Non-pigmented ciliary epithelial cell (primary cell): Measurements from ENCODE around the gene CNOT6.

ENCODE experiments used
- DNase-seq: peaks from one replicate; pipeline ENCODE4 v3.0.0-alpha.2; 2010; ENCODE audit warnings: low read depth

The CNOT6 gene

GRCh38 chr5:180622910-180623309 lies 128.7 kb downstream of the CNOT6 start:
- no peak for DNase-seq

DNA sequence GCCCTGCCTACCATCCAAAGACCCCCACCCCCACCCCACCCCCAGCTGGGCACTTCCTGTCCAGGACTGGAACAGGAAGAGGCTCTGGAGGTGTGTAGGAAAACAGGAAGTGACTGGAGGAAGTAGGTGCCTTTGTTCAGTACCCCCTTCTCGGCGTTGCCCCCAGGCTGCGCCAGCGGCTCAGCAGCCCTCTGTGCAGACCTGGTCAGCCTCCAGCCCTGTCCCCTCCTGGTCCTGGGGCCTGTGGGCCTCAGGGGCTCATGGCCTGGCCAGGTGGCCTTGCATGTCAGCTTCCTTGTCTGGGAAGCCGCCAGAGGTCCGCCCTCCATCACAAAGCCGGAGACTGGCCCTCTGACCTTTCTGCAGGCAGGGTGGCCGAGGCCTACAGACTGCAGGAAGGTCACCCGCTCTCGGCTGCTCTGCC lies 129.2 kb downstream of the CNOT6 start:
- DNase-seq: no peak

- DNase-seq: no peak
Measured at GRCh38 chr5:180623844-180624243, 129.7 kb downstream of the CNOT6 start.

- DNase-seq: no peak
Measured at GRCh38 chr5:180624587-180624986, 130.4 kb downstream of the CNOT6 start.

DNA sequence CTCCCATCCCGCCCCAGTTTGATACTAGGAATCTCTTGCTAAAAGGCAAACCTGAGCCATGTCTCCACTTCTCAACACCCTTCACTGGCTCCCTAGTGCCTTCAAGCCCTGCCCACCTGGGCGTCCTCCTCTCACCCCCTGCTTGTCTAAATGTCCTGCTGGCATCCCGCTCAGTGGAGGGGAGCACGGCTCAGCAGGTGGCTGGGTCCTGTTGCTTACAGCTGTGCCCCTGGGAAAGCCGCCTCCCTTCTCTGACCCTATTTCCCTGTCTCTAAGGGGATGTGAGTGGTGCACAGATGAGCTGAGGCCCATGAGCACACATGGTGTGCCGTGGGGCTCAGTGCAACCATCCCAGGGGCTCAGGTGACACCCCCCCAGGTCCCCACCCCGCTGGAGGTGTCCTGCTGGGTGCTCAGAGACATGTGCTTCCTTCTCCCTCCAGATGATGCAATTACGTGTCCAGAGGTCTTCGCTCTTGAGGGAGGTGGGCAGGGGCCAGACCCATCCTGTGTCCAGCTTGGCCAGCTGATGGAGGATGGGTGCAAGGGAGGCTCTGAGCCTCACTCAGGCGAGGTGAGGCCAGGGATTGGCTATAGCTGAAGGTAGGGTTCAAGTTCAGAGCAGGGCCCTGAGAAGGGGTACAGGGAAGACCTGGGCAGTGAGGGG lies 131.1 kb downstream of the CNOT6 start:
- no peak for DNase-seq

- no peak for DNase-seq
Measured at GRCh38 chr5:180625791-180626660, 131.8 kb downstream of the CNOT6 start.

DNA sequence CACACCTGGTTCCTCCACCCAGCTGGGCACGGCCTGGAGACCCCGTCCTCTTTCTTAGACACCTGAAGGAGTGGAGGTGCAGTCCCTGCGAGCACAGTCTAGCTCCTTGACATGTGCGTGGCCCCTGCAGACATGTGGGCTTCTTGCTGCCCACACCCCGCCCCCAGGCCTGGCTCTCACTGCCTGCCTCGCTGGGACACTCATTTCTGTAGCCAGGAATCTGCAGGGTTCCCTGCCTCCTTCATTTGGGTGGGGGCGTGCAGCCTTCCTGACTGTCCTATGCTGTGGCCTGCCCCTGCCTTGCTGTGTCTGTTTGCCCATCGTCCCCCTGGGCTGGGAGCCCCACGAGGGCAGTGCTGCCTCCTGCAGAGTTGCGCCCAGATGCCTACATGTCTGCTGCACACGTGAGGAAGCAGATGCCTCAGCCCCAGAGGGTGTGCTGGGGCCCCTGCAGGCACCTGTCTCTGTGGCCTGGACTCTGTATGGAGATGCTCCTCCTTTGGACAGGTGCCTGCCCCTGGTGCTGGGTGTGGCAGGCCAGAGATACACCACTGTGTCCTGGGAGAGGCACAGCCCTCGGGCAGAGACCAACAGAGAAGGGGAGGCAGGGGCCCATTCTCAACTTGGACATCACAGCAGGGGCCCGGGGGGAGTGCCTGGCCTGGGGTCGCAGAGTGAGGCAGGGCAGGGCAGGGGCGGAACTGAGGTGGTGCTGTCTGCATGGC lies 132.6 kb downstream of the CNOT6 start:
- no peak for DNase-seq

DNA sequence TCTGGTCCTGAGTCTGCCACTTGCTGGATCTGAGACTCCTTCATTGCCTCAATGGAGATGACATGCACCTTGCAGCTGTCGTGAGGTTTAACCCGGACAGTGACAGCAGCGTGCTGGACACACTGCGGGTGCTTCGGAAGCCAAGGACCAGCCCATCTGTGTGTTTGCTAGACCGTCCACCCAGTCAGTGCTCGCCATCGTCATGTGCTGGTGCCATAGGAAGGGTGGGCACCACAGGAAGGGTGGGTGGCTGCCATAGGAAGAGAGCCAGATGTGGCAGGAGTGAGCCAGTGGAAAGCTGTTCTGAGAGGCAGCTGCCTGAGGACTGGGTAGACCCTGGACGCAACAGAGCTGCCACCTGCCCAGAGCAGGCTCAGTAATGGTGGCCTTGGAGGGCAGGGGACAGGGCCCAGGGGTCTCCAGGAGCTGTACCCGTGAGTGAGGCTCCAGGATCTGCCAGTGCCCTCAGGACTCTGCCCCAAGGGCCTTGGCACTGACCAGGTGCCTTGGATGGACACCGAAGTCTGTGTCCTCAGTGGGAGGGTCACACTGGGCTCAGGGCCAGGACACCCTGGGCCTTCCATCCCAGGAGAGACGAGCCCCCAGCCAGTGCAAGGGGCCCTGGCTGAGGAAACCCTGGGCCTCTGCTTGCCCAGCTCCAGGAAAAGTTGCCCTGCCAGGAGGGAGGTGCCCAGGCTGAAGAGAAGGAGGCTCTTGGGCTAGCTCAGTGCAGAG lies 133.4 kb downstream of the CNOT6 start:
- DNase-seq: no peak
